LHCN-M2 (cell line): ENCODE results near the gene ESR2. TPM values are rescaled to one million over a fixed set of nuclear protein-coding genes. Genes with fewer than 3 reads are reported as not detected.
"Not testable (repeated sequence)": the region's sequence is repeated elsewhere in the genome, so short reads cannot be mapped to it uniquely, and the experiment has no call there.

ENCODE experiments used
- DNase-seq: peaks from one replicate; pipeline ENCODE4 v3.0.0-alpha.2; 2012; ENCODE audit warnings: low read depth
- polyA plus RNA-seq: library from polyadenylated mRNA; unstranded; fragments of >200 nt; gene quantifications from one replicate; pipeline ENCODE4 v1.2.1, GENCODE V29; 2012; ENCODE audit warnings: missing spikeins
- total RNA-seq: library from RNA; depleted of rRNA; stranded (reverse); fragments of >200 nt; gene quantifications from 2 replicates; pipeline ENCODE4 v1.2.3, GENCODE V29; 2014; rRNA removed

ESR2 gene
- total RNA-seq = 0.57 and 0.83 TPM in 2 replicates
- 0.05 TPM for polyA plus RNA-seq

DNA sequence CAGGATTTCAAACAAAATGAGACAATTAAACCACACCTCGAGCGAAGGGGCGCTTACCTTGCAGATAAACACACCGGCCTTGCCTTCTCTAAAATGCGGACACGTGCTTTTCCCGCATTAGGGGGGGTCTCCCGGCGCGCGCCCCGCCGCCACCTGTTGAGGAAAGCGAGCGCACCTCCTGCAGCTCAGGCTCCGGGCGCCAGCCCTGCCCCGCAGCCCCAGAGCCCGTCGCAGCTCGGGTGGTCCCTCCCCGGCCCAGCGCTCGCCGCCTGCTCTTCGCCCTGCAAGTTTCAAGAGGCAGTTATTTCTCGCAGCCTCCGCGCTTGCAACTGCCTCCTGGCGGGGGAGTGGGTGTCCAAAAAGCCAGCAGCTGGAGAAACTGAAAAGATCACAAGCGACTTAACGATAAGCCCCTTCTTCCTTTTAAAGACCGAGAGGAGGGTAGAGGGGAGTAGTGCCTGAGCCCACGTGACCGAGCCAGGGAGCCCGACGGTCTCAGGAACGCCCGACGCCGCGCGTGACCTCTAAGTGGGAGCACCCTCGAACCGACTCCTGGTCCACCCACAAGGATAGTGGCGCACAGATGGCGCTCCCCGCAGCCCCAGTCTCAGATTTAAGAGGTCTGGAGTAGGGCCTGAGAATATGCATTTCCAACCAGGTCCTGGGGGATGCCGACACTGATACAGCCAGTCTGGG, at the start of gene ESR2:
TSS of gene ESR2 (minus strand) at position 396 of the 696 bp plus-strand sequence. CDS start 11,386 bp downstream, outside the sequence.
- DNase-seq = no peak

DNA sequence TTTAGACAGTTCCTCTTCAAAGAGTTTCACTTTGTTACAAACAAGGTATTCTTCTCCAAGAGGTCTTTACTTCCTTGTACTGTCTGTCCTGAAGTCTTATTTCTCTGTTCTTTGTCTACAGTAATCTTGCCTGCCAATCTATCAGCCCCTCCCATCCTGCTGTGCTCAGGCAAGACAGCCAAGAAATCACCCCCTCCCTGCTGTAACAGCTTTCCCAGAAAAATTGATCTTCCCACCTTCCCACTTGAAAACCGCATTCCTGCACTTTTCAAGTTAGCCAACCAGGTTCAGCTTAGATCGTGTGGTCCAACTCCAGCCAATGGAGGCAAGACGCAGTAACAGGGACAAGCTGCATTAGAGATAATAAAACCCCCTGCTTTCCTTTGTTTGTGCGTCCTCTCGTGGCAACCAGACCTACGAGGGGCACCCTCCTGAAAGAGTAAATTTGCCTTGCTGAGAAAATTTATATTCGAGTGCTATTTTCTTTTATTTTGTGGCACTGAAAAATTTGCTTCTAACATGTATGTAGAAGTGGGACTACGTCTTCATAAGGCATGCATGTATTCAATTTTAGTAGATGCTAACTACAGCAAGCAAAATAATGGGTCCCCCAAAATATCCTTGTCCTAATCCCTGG, 46.5 kb upstream of the ESR2 start:
- DNase-seq = no peak

DNA sequence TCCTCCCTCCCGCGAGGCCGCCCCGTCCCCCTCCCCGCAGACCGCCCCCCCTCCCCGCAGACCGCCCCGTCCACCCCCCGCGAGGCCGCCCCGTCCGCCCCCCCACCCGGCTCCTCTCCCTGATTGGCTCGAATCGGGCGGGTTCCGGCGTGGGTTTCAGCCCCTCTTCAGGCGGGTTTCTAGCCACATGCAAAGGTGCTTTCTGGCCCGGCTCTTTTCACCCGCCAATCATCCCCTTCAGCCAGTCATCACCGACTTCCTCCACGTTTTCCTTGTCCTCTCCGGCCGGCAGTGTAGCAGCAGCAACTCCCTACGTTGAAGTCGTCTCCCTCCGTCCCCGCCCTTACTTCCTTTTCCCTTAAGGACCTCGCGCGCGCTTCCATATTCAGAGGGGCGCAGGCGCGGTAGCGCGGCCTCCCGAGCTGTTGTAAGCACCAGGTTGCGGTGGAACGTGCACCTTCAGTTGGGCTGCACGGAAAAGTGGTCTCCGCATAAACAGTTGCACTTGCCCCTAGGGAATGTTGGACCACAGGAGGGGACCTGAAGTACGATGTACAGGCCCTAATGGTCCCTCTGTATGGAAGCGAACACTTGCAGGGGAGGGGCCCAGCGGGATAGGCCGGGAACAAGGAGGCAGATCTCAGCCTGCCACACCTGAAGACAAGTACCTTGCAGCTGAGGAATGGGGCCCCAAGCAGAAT, 44.6 kb upstream of the ESR2 start:
- peak; percentile 98 for DNase-seq

DNA sequence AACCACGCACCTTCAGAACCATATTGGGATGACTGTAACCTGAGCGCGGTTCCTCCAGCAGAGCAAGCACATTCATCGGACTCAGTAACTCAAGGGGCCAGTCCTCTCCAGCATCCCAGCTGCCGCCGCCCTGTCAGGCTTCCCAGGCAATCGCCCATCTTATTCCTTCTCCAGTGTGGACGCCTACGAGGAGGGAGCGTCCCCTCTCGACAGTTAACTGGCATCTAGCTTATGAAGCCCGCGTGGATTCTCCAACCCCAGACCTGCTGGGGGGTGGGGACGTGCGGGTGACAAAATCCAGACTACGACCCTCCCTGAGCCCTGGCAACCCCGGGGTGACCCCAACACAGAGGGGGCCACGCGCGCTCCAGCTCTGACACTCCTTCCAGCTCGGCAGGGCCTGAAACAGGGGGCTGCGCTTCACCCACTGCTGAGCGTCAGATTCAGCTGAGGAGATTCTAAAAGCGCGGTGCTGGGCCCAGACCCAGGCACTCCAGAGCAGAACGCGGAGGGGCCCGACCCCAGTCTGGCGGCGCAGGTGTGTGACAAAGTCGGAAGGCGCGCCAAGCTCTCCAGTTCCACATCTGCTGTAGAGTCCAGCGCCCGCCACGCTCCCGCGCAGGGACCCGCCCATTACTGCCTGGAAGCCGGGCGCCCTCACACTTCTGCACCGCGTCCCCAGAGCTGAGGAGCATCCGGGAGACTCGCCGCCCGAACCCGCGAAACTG, 43.9 kb upstream of the ESR2 start:
- peak; percentile 75 for DNase-seq

DNA sequence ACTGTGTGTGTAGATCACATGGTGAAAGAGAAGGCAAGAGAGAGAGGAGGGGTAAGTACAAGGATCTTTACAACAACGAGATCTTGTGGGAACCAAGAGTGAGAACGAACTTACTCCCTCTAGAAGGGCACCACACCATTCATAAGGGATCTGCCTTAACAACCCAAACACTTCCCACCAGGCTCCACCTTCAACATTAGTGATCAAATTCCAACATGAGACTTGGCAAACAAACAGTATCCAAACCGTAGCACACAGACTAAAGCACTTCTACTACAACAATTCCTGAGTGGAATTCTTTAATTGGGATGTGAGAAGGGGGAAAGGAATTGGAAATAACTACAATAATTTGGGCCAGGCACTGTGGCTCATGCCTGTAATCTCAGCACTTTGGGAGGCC, 35.0 kb upstream of the ESR2 start:
- DNase-seq = no peak

DNA sequence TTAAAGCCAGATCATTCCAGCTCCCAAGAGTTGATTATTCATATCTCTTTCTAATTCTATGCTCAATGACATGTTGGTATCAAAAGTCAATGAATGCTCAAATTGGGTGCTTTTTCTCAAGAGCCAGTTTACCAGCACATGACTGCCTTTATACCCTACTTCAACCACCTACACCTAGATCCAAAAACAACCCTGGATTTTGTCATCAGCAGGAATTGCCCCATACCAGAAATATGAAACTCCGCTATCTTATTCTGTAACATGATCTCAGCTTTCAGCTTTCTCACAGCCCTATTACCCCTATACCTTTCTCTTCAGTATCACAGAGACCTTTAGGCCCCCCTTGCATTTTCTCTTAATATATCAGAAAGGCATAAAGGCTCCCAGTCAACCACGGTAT, 32.3 kb upstream of the ESR2 start:
- no peak for DNase-seq

DNA sequence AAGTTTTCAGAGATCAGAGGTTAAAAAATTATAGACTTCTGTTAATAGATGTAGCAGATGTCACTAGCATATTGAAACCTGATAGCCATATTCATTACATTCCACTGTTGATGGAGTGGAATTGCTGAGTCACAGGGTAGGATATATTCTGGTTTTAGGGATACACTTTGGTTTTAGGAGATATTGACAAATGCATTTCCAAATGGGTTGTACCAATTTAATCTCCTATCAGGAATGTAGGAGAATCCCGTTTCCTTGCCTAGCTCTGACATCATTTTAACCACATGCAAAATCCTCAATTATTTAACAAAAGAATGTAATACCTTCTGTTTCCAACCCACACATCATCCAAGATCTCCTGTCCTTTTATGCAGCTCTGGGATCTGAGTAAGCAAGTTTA, 30.7 kb upstream of the ESR2 start:
- DNase-seq = peak; percentile 89

DNA sequence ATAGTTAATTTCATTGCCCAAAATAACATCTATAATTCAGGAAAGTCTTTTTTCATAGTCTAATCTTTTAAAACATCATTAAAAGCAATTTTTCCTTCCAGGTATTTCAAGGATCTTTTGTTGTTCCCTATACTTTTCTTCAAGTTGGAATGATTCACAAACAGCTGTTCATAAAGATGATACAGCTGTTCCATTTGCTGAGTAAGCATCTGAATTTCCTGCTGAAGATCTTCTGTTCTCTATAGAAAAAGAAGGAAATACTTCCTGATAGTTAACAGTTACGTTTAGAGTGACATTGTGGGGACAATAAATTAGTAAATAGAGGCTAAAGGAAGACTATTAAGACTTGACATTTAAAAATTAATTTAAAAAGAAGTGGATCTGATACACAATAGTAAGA, 30.3 kb upstream of the ESR2 start:
- DNase-seq = peak; percentile 85

DNA sequence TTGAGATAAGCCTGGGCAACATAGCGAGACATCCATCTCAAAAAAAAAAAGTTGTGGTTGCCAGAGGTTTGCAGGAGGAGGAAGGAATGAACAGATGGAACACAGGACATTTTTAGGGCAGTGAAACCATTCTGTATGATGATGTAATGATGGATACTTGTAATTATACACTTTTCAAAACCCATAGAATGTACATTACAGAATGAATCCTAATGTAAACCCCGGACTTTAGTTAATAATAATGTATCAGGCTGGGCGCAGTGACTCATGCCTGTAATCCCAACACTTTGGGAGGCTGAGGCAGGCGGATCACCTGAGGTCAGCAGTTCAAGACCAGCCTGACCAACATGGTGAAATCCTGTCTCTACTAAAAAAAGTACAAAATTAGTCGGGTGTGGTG, 26.2 kb upstream of the ESR2 start:
- peak; percentile 5 for DNase-seq

DNA sequence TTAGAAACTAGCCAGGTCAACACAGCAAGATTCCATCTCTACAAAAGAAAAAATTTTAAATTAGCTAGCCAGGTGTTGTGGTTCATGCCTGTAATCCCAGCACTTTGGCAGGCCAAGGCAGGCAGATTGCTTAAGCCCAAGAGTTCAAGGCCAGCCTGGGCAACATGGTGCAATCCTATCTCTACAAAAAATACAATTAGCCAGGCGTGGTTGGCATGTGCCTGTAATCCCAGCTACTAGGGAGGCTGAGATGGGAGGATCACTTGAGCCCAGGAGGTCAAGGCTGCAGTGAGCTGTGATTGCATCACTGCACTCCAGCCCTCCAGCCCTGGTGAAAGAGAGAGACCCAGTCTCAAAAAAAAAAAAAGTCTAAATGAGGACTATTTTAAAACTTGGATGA, 24.5 kb upstream of the ESR2 start:
- DNase-seq = not testable (repeated sequence)

DNA sequence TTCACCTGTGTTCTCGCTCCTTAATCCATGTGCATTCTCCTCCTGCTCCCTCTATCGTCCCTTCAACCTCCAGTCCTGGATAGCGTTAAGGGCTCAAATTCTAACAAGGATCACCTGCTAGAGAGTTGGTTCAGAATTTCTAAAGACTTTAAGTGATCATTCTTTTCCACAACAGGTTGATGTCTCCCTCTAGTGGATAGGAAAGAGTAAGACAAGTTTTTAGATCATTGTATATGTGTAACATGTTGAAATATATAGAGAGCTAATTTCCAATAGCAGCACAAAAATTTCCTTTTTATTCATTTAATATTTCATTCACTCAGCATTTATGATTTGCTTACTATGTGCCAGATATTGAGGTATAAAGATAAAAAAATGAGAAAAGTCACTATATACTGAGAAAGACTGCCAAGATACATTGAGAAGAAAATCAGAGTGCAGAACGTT, 9.3 kb upstream of the ESR2 start:
- peak; percentile 70 for DNase-seq

DNA sequence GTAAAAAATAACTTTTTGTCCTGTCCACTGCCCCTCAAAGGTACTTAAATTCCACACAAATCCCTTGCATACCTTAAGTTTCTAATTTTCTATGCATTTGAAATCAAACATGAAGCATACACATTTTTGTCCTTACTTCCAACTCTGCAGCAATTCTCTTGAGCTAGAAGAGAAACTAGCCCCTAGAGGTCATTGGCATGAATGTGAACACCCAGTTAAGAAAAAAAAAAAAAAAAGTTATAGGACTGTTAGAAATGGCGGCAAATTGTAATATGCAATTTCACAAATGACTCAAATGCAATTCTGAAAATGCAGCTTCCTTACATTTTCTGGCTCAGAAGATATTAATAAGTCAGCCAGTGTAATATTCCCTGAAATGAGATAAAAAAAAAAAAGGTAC, 4.6 kb upstream of the ESR2 start:
- DNase-seq = peak; percentile 26

DNA sequence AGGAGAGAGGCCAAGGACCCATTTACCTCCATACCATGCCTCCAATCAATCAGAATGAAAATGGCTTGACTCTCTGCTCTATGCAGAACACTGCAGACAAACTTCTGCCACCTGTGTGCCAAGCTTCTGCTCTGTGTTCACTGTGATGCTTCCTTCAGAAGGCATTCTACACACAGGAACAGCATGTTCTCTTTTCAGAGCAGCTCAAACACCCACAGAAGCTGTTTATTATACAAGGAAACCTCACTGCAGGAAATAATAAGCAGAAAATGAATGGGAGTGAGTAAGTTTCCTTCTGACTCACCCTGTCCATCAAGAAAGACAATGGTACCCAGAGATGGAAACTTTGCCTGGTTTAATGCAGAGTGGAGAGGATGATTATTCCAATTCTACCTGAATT, 2.4 kb upstream of the ESR2 start:
- peak; percentile 74 for DNase-seq

DNA sequence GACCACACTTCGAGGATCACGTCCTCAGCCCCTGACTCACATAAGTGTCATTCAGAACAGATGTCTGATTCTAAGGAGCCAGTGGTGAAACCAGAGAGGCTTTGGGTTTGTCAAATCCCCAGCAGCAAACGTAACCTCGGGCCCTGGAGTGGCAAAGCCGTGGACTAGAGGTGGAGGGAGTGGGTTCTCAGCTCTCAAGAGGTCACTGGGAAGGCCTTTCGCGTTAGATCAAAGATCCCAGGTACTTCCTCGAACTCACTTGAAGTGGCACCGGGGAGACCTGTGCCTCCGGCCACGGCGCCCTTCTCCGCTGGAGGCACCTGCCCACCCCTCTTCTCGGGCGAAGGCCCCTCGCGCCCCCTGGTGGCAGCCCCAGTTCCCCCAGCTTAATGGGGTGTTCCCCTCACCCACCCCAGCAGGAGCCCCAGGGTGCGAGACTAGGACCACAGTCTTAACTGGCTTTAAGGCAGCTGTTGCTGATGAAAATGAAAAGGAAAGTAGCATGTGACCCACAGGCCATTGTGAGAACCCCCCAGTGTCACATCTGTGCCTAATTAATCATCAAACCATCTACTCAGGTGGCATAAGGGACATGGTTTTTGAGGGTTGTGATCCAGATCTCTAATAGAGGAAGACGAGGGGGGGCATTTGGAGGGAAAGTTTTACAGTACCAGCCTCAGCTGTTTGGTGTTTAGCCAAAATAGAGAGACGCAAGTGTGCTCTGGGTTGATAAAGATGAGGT, 672 bp upstream of the ESR2 start:
- peak; percentile 72 for DNase-seq

DNA sequence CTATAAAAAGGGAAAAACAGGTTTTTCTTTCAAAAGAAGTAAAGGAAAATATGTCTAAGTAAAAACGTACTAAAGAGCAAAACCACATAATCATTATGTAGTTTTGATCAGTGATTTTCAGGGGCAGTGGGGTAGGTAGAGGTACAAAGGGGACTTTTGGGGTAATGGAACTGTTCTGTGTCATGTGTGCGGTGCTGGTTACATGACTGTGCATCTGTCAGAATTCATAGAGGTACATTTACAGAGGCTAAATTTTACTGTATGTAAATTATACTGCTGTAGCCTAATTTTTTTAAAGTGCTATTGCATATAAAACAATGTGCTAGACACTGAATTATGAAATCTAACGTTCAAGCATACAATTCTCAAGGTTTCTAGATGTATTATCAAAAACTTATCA, 2.0 kb downstream of the ESR2 start:
- DNase-seq = no peak

DNA sequence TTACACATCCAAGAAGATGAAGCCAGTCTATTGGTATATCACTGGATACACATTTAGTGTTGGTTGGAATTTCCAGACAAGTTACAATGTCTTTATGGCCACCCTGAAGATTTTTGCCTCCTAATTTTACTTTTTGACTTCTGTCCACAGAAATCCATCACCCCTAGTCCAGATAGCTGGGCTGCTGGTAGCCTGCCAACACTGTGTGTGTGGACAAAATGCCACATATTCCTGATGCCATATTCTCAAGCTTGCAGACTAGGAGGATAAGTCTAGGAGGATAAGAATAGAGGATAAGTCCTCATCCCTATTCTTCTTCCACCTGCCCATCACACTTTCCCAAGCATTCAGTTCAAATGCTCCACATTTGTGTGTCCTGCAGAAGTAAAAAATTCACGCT, 4.6 kb downstream of the ESR2 start:
- DNase-seq = no peak

DNA sequence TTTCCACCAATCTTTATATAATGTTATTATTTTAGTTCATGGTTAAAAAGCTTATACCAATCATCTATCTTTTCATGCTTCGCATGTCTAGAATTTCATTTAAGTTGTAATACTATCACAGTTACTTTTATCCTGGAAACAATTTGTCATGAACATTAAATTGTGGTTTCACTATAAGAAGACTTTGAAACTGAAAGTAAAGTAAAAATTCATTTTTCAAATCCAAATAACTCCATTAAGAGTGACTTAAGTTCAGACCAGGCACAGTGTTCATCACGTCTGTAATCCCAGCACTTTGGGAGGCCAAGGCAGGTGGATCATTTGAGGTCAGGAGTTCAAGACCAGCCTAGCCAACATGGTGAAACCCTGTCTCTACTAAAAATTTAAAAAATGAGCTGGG, 12.4 kb downstream of the ESR2 start:
- DNase-seq = peak; percentile 23

DNA sequence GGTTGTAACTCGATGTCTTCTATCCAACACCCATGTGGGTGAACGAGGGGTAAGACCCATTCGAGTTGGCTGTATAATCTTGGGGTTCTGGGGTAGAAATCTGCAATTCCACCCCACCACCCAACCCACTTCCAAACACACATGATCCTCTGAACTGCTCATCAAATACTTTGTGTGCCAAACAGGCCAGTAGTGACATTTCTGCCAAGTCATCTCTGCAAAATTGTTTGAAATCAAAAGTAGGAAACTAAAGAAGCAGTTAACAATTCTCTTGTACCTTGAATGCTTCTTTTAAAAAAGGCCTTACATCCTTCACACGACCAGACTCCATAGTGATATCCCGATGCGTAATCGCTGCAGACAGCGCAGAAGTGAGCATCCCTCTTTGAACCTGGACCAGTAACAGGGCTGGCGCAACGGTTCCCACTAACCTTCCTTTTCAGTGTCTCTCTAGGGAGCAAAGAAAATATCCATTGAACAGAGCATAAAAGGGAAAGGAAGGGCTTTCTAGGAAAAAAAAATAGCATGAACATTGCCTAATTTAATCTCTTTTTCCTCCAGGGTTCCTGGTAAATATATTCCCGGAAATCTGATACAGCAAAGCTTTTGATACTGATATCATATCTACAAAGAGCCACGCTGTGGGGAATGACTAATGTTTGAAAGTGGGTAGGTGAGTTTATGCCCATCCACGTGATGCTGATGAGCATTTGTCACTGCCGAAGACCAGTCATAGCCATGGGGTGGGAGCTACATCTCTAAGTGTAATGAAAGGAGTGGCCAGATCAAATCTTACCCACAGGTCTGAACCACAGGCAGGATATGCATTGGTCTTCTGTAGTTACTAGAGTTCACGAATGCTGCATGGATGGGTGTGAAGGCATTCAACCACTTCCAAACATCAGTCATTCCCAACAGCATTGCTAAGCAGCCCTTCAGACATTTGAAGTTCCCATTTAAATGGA, 14.2 kb downstream of the ESR2 start:
- peak; percentile 30 for DNase-seq

DNA sequence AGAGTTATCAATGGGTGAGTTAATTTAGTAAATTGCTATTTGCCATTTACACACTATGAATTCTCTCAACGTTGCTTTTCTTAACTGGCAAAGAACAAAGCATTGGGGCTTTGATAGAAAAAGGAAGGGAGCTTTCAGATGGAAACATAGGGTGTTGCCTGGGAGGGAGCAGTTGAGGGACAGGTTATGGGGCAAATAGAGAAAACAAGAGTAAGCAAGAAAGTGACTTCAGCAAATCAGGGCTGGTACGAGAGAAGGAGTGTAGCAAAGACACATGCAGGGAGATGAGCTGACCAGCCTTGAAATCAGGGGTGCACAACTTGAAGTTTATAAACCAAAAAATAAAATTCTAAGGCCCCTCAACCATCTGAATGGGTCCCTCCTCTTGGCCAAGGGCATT, 15.7 kb downstream of the ESR2 start:
- no peak for DNase-seq

DNA sequence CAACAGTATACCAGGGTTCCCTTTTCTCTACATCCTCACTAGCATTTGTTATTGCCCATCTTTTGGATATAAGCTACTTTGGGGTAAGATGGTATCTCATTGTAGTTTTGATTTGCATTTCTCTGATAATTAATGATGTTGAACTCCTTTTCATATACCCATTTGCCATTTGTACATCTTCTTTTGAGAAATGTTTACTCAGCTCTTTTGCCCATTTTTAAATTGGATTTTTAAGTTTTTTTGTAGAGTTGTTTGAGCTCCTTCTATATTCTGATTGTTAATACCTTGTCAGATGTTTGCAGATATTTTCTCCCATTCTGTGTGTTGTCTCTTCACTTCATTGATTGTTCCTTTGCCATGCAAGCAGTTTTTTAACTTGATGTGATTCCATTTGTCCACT, 22.2 kb downstream of the ESR2 start:
- no peak for DNase-seq
